B cell (primary cell): Measurements from ENCODE around the gene STK4.

Experiments used
- EZH2 ChIP-seq: IDR thresholded peaks from 2 replicates; pipeline ENCODE4 v1.6.1; 2012; ENCODE audit warnings: borderline replicate concordance, low read depth, mild to moderate bottlenecking, moderate library complexity, low read length; ENCODE audit not compliant: insufficient read depth, poor library complexity, severe bottlenecking
- TF ChIP-seq, protein P1 (sequence below): fragments of 200-600 bp; IDR thresholded peaks from one replicate; pipeline ENCODE4 v1.8.0; 2022; ENCODE audit warnings: antibody characterized with exemption, mild to moderate bottlenecking

DNA sequence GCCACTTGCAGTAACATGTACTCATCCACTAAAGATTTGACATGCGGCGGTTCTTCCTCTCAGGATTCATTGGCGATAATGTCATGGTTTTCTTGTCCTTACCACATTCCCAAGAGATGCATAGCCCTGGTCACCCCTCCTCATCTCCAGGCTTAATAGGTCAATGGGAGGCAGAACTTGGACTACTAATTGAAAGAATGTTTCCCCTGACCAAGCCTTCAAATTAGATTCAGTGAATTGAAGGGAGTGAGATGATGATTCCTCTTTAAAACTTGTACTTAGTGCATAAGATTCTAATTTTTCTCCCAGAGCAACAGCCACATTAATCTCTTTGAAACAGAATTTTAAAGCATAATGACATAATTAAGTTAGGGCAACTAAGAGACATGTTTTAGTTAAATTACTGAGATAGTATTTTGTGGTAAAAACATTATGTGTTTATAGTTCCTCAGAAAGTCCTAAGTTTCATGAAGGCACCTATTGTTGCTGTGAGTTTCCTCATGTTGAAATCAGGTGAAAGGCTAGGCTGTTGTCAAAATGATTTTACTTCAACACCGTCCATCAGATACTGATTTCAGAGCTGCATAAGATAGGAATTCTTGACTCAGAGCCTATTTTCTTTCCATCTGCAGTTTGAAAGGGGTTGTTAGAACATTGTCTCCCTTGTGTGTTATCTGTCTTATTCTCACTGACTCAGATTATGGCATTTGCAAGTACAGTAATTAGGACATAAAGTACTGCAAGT is 48.5 kb downstream of the STK4 start:
- TF ChIP-seq, protein P1, sequence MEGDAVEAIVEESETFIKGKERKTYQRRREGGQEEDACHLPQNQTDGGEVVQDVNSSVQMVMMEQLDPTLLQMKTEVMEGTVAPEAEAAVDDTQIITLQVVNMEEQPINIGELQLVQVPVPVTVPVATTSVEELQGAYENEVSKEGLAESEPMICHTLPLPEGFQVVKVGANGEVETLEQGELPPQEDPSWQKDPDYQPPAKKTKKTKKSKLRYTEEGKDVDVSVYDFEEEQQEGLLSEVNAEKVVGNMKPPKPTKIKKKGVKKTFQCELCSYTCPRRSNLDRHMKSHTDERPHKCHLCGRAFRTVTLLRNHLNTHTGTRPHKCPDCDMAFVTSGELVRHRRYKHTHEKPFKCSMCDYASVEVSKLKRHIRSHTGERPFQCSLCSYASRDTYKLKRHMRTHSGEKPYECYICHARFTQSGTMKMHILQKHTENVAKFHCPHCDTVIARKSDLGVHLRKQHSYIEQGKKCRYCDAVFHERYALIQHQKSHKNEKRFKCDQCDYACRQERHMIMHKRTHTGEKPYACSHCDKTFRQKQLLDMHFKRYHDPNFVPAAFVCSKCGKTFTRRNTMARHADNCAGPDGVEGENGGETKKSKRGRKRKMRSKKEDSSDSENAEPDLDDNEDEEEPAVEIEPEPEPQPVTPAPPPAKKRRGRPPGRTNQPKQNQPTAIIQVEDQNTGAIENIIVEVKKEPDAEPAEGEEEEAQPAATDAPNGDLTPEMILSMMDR, result no peak
- TF ChIP-seq EZH2, result no peak
